ENCODE data around the gene PSMC3IP. TPM values are rescaled to one million over a fixed set of nuclear protein-coding genes. Genes with fewer than 3 reads are reported as not detected.
A peak's percentile ranks its signal among the peaks of the same experiment; 100 is the strongest.
"Not testable (repeated sequence)": the region's sequence is repeated elsewhere in the genome, so short reads cannot be mapped to it uniquely, and the experiment has no call there.

PSMC3IP gene
- polyA plus RNA-seq, 3 donors = 1.2 TPM; not detected in 2

DNA sequence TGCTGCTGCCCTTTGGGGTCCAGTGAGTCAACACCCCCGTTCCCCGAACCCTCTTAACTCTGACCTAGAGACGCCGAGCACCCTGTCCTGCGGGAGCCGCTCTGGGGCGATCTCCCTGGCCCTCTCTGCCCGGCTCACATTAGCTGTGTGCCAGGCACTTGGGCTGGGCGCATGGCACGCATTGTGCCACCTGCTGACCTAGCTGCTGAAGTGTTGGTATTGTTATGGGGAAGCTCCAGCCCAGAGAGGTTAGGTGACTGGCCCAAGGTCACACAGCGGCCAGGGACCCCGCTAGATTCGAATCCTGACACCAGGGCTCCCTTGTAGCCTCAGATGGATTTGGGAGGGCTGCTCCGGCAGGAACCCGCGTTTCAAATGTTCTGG is 23.7 kb downstream of the PSMC3IP start:
- TF ChIP-seq, protein P1, sequence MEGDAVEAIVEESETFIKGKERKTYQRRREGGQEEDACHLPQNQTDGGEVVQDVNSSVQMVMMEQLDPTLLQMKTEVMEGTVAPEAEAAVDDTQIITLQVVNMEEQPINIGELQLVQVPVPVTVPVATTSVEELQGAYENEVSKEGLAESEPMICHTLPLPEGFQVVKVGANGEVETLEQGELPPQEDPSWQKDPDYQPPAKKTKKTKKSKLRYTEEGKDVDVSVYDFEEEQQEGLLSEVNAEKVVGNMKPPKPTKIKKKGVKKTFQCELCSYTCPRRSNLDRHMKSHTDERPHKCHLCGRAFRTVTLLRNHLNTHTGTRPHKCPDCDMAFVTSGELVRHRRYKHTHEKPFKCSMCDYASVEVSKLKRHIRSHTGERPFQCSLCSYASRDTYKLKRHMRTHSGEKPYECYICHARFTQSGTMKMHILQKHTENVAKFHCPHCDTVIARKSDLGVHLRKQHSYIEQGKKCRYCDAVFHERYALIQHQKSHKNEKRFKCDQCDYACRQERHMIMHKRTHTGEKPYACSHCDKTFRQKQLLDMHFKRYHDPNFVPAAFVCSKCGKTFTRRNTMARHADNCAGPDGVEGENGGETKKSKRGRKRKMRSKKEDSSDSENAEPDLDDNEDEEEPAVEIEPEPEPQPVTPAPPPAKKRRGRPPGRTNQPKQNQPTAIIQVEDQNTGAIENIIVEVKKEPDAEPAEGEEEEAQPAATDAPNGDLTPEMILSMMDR (IDR thresholded peaks at IDR 0.05) = no peak
- Histone ChIP-seq H3K4me3 (replicated peaks in 1 of 3; ENCODE audit: low read depth in 2 of 3, low read length in 3 of 3) (peak overlapping the region; percentile 77 to 94 (median 83)), H3K27ac (ENCODE audit: low read depth in 1 of 2, low read length in 2 of 2) (peak overlapping the region in 1 of 2 donors; percentile 83), H3K27me3 (ENCODE audit: control insufficient read depth in 2 of 2, insufficient read depth in 2 of 2, low read length in 2 of 2) (peaks cover 4% of the 10 kb centered on the region in 2 donors), H3K36me3 (replicated peaks in 1 of 2; ENCODE audit: control insufficient read depth in 1 of 2, insufficient read depth in 2 of 2, low read length in 2 of 2) (no peaks in the 10 kb centered on the region), H3K9me3 (replicated peaks in 1 of 2; ENCODE audit: control insufficient read depth in 1 of 2, insufficient read depth in 1 of 2, low read length in 2 of 2) (no peaks in the 10 kb centered on the region), H3K79me2 (ENCODE audit: insufficient read depth, low read length) (peaks cover 11% of the 10 kb centered on the region), H3K4me2 (replicated peaks; ENCODE audit: extremely low read depth, low read length, poor library complexity, severe bottlenecking) (peak overlapping the region; percentile 99), H3K4me1 (ENCODE audit: control insufficient read depth in 1 of 2, insufficient read depth in 2 of 2, low read length in 2 of 2) (peaks cover 18 to 22% of the 10 kb centered on the region in 2 donors), H4K20me1 (ENCODE audit: insufficient read depth, low read length) (peaks cover 6% of the 10 kb centered on the region), H2AFZ (ENCODE audit: insufficient read depth, low read depth, low read length, poor library complexity, severe bottlenecking) (peak overlapping the region; percentile 99), H3K9ac (ENCODE audit: insufficient read depth, low read length, poor library complexity, severe bottlenecking) (peak overlapping the region; percentile 91)
- 69% methylated on average over 16 of the region's 16 CpGs for WGBS (ENCODE audit: insufficient coverage)
- peaks cover 30% of the 10 kb centered on the region for H3K4me1 Mint-ChIP-seq
- peak overlapping the region; percentile 94 to 97 for H3K4me3 Mint-ChIP-seq
- peaks cover 6 to 14% of the 10 kb centered on the region in 2 donors for H3K36me3 Mint-ChIP-seq
- peaks cover 8 to 11% (median 9%) of the 10 kb centered on the region in 3 donors for H3K27me3 Mint-ChIP-seq (ENCODE audit: low read depth in 3 of 3)
- H3K9me3 Mint-ChIP-seq = no peaks in the 10 kb centered on the region
- intact Hi-C loops (cut with micrococcal nuclease) = no loop called here
- peak in 2 of 3 donors; percentile 8 to 33 for DNase-seq
- H3K27ac Mint-ChIP-seq = peak overlapping the region in 6 of 7 donors; percentile 53 to 94 (median 76)

DNA sequence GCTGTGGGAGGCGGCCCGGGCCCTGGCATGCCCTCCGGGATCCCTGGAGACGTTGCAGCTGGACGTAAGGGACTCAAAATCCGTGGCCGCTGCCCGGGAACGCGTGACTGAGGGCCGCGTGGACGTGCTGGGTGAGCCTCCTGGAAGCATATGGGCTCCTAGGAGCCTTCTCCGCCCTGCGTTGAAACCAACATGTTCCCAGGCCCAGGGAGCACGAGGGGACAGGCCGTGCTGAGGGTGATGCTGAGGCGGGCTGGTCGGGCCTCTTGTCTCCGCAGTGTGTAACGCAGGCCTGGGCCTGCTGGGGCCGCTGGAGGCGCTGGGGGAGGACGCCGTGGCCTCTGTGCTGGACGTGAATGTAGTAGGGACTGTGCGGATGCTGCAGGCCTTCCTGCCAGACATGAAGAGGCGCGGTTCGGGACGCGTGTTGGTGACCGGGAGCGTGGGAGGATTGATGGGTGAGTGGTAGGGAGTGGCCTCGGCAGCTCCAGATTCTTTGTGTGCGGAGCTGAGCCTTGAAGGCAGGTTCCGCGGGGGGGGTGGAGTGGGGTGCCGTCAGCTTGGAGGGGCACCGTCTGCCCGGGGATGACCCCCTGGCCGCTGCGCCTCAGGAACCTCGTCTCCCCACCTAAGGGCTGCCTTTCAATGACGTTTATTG is 24.2 kb downstream of the PSMC3IP start:
- H3K27ac ChIP-seq (ENCODE audit: low read depth in 1 of 2, low read length in 2 of 2) = no peak overlapping the region
- H3K4me2 ChIP-seq (replicated peaks; ENCODE audit: extremely low read depth, low read length, poor library complexity, severe bottlenecking) = peak overlapping the region; percentile 99
- WGBS (ENCODE audit: insufficient coverage) = 93% methylated on average over 36 of the region's 45 CpGs
- peaks cover 12 to 14% (median 12%) of the 10 kb centered on the region in 3 donors for H3K27me3 Mint-ChIP-seq (ENCODE audit: low read depth in 3 of 3)
- H3K4me1 ChIP-seq (ENCODE audit: control insufficient read depth in 1 of 2, insufficient read depth in 2 of 2, low read length in 2 of 2) = peaks cover 24 to 27% of the 10 kb centered on the region in 2 donors
- H3K27ac Mint-ChIP-seq = peak overlapping the region in 4 of 7 donors; percentile 9 to 91 (median 70)
- TF ChIP-seq, protein P1 (IDR thresholded peaks at IDR 0.05) = no peak
- peaks cover 33% of the 10 kb centered on the region for H3K4me1 Mint-ChIP-seq
- DNase-seq = no peak
- peak overlapping the region in 1 of 3 experiments; percentile 94 for H3K4me3 ChIP-seq (replicated peaks in 1 of 3; ENCODE audit: low read depth in 2 of 3, low read length in 3 of 3)
- H3K9me3 ChIP-seq (replicated peaks in 1 of 2; ENCODE audit: control insufficient read depth in 1 of 2, insufficient read depth in 1 of 2, low read length in 2 of 2) = no peaks in the 10 kb centered on the region
- H3K4me3 Mint-ChIP-seq = peak overlapping the region; percentile 94 to 97
- H2AFZ ChIP-seq (ENCODE audit: insufficient read depth, low read depth, low read length, poor library complexity, severe bottlenecking) = no peak overlapping the region
- no peaks in the 10 kb centered on the region for H3K9me3 Mint-ChIP-seq
- intact Hi-C loops (cut with micrococcal nuclease) = no loop called here
- H3K79me2 ChIP-seq (ENCODE audit: insufficient read depth, low read length) = peaks cover 11% of the 10 kb centered on the region
- no peaks in the 10 kb centered on the region for H3K36me3 ChIP-seq (replicated peaks in 1 of 2; ENCODE audit: control insufficient read depth in 1 of 2, insufficient read depth in 2 of 2, low read length in 2 of 2)
- H3K9ac ChIP-seq (ENCODE audit: insufficient read depth, low read length, poor library complexity, severe bottlenecking) = no peak overlapping the region
- peaks cover 7 to 10% of the 10 kb centered on the region in 2 donors for H3K27me3 ChIP-seq (ENCODE audit: control insufficient read depth in 2 of 2, insufficient read depth in 2 of 2, low read length in 2 of 2)
- peaks cover 11% of the 10 kb centered on the region for H4K20me1 ChIP-seq (ENCODE audit: insufficient read depth, low read length)
- H3K36me3 Mint-ChIP-seq = peaks cover 7 to 15% of the 10 kb centered on the region in 2 donors

DNA sequence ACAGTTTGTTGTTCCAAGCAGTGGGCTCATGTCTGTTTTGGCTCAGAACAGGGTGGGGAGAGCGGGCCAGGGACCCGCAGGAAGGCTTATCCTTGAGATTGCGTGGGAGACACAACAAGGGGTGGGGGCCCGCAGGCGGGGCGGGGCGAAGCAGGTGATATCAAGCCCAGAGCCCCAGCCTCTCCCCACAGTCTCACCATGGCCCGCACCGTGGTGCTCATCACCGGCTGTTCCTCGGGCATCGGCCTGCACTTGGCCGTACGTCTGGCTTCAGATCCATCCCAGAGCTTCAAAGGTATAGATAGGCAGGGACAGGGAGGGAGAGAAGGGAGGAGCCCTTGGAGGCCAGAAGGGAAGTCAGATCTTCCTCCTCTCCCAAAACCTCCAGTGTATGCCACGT is 24.8 kb downstream of the PSMC3IP start, which contains the start of gene HSD17B1:
HSD17B1 (plus strand) TSS at position 188 of the 400 bp plus-strand sequence; CDS start at position 199, 11 bp downstream.
- H3K27ac Mint-ChIP-seq = peak within 1 kb of the TSS in 4 of 7 donors; percentile 9 to 91 (median 70)
- Histone ChIP-seq H3K4me3 (replicated peaks in 1 of 3; ENCODE audit: low read depth in 2 of 3, low read length in 3 of 3) (peak within 1 kb of the TSS in 1 of 3 experiments; percentile 94), H4K20me1 (ENCODE audit: insufficient read depth, low read length) (peaks cover 17% of the 10 kb centered on the region), H3K4me2 (replicated peaks; ENCODE audit: extremely low read depth, low read length, poor library complexity, severe bottlenecking) (peak within 1 kb of the TSS; percentile 99), H3K9ac (ENCODE audit: insufficient read depth, low read length, poor library complexity, severe bottlenecking) (peak within 1 kb of the TSS; percentile 91), H3K27me3 (ENCODE audit: control insufficient read depth in 2 of 2, insufficient read depth in 2 of 2, low read length in 2 of 2) (peaks cover 11 to 15% of the 10 kb centered on the region in 2 donors), H3K27ac (ENCODE audit: low read depth in 1 of 2, low read length in 2 of 2) (peak within 1 kb of the TSS in 1 of 2 donors; percentile 83), H3K79me2 (ENCODE audit: insufficient read depth, low read length) (peaks cover 11% of the 10 kb centered on the region), H3K4me1 (ENCODE audit: control insufficient read depth in 1 of 2, insufficient read depth in 2 of 2, low read length in 2 of 2) (peaks cover 24 to 31% of the 10 kb centered on the region in 2 donors)
- H3K9me3 ChIP-seq (replicated peaks in 1 of 2; ENCODE audit: control insufficient read depth in 1 of 2, insufficient read depth in 1 of 2, low read length in 2 of 2); H3K9me3 Mint-ChIP-seq; intact Hi-C loops (cut with micrococcal nuclease); H3K36me3 ChIP-seq (replicated peaks in 1 of 2; ENCODE audit: control insufficient read depth in 1 of 2, insufficient read depth in 2 of 2, low read length in 2 of 2); H2AFZ ChIP-seq (ENCODE audit: insufficient read depth, low read depth, low read length, poor library complexity, severe bottlenecking); DNase-seq: not testable (repeated sequence)
- peaks cover 7 to 16% of the 10 kb centered on the region in 2 donors for H3K36me3 Mint-ChIP-seq
- peaks cover 16 to 20% (median 17%) of the 10 kb centered on the region in 3 donors for H3K27me3 Mint-ChIP-seq (ENCODE audit: low read depth in 3 of 3)
- H3K4me1 Mint-ChIP-seq = peaks cover 35% of the 10 kb centered on the region
- peak within 1 kb of the TSS; percentile 94 to 97 for H3K4me3 Mint-ChIP-seq
- WGBS (ENCODE audit: insufficient coverage) = 100% methylated on average over 1 of the region's 15 CpGs

Data from CD14-positive monocyte (primary cell).